Measurements from ENCODE around the gene LAMTOR1.
"Not testable (repeated sequence)": the region's sequence is repeated elsewhere in the genome, so short reads cannot be mapped to it uniquely, and the experiment has no call there.

DNA sequence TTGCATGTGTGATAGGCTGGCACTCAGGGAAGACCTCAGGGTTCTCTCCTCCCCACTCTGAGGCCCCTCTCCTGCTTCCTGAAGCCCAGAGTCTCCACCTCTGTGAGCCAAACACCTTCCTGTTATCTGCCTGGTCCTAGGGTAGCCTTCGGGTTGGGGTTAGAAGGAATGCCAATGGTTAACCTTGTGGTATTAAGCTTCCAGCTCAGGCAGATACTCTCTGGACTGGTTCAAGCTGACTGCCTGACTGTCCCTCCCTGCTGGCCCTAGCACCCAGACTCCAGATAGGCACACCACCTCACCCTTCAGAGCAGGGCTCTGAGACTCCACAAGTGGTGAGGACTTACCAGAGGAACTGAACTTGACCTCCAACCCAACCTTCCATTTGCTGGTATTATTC is 39.4 kb upstream of the LAMTOR1 start:
- TF ChIP-seq POLR2AphosphoS5 (IDR thresholded peaks at IDR 0.05) = not testable (repeated sequence)
- TF ChIP-seq, protein P1, sequence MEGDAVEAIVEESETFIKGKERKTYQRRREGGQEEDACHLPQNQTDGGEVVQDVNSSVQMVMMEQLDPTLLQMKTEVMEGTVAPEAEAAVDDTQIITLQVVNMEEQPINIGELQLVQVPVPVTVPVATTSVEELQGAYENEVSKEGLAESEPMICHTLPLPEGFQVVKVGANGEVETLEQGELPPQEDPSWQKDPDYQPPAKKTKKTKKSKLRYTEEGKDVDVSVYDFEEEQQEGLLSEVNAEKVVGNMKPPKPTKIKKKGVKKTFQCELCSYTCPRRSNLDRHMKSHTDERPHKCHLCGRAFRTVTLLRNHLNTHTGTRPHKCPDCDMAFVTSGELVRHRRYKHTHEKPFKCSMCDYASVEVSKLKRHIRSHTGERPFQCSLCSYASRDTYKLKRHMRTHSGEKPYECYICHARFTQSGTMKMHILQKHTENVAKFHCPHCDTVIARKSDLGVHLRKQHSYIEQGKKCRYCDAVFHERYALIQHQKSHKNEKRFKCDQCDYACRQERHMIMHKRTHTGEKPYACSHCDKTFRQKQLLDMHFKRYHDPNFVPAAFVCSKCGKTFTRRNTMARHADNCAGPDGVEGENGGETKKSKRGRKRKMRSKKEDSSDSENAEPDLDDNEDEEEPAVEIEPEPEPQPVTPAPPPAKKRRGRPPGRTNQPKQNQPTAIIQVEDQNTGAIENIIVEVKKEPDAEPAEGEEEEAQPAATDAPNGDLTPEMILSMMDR (IDR thresholded peaks at IDR 0.05 in 8 of 11, conservative IDR thresholded peaks at IDR 0.05 in 3 of 11) = not testable (repeated sequence)

Data from spleen (tissue), 7 donors.